Activated CD8-positive, alpha-beta T cell treated with anti-CD3 and anti-CD28 coated beads for 36 hours (primary cell): ENCODE results near the gene EXOG. TPM values are rescaled to one million over a fixed set of nuclear protein-coding genes. Genes with fewer than 3 reads are reported as not detected.

ENCODE experiments used
- ATAC-seq: fragments of 200-7000 bp; cut with Tn5 transposase; one replicate; pipeline ENCODE4 v1.10.0; 2021; ENCODE audit warnings: mild to moderate bottlenecking, moderate library complexity
- CTCF ChIA-PET: fragments of 350-600 bp; sonication (Branson Sonifier 250); formaldehyde crosslinking; loops from one replicate; lab custom pipeline; 2021; ENCODE audit warnings: antibody characterized with exemption; lab: Charles Lee
- POLR2A ChIA-PET: fragments of 350-600 bp; sonication (Branson Sonifier 250); formaldehyde crosslinking; loops from one replicate; lab custom pipeline; 2021; ENCODE audit warnings: antibody characterized with exemption; lab: Charles Lee
- DNase-seq: peaks from one replicate; pipeline ENCODE4 v3.0.0-alpha.2; 2020
- H3K27ac Mint-ChIP-seq: one replicate; pipeline ENCODE4 v1.8.0; 2021; ENCODE audit warnings: mild to moderate bottlenecking, mixed read lengths
- H3K27me3 Mint-ChIP-seq: one replicate; pipeline ENCODE4 v1.8.0; 2021; ENCODE audit warnings: mixed read lengths
- H3K36me3 Mint-ChIP-seq: one replicate; pipeline ENCODE4 v1.8.0; 2021; ENCODE audit warnings: low read depth, mixed read lengths
- H3K4me1 Mint-ChIP-seq: one replicate; pipeline ENCODE4 v1.8.0; 2021; ENCODE audit warnings: low read depth, mixed read lengths
- H3K4me3 Mint-ChIP-seq: one replicate; pipeline ENCODE4 v1.8.0; 2021; ENCODE audit warnings: mild to moderate bottlenecking, moderate library complexity, mixed read lengths
- H3K9me3 Mint-ChIP-seq: one replicate; pipeline ENCODE4 v1.8.0; 2021; ENCODE audit warnings: mixed read lengths
- intact Hi-C: fragments of 100-400 bp; cut with micrococcal nuclease; formaldehyde crosslinking; loops from one replicate; pipeline ENCODE4 v1.10.0; 2022
- total RNA-seq, 2 experiments: library from RNA; stranded (reverse); gene quantifications; one replicate each; pipeline ENCODE4 v1.2.3, GENCODE V29; 2021
- TF ChIP-seq, protein P1 (sequence below): fragments of 200-600 bp; IDR thresholded peaks from one replicate; pipeline ENCODE4 v1.8.0; 2022; ENCODE audit warnings: antibody characterized with exemption, mild to moderate bottlenecking

EXOG gene
- total RNA-seq, 2 experiments from 2014 or later: 16.8 to 17.7 TPM

DNA sequence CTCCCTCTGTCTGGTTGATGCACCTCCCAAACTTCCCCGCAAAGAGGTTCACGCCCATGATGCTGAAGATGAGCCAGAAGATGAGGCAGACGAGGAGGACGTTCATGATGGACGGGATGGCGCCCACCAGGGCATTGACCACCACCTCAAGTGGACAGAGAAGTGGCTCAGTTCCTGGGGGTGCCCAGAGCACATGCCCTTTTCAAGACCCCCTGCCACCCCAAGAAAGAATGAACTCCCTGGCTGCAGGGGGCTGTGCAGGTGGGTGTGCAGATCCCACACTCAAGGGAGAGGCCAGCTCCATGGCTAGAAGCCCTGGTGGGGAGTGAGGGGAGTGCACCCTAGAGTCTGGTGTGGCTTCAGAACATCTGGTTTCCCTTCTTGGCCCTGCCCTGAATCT lies 64.1 kb downstream of the EXOG start:
- CTCF ChIA-PET: interaction anchor here (1.7 kb wide), 1 partner anchor 87 kb away, joined by 4 read pairs; no protein-coding TSS in a partner anchor

DNA sequence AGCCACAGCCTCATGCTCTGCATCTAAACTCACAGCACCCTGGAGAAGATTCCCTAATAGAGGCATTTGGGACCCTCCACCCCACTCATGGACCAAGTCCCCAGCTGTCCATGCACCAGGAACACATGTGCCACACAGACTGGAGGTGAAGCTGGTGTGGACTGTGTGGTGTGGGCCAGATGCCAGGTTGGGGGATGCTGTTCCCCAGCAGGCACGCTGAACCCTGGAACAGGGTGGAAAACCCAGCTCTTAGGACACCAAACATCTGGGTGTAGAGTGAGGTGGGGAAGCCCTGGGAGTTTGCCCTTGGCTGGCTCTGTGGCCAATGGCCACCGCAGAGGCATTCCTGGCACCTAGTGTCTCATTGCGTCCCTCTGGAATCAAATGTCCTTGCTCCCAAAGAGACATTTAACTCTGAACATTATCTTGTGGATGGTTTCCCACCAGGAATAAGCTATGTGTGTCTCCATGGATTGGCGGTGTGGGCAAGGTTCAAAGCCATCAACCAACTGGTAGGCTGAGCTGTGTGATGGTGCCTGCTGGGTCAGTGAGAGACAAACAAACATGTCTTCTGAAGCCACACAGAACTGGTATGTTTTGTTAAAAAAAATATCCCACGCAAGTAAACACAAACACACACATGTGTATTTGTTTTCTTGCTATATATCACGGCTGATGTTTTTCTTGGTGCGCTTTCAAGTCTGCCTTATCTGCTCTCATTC lies 65.0 kb downstream of the EXOG start:
- intact Hi-C loops: no loop called here
- DNase-seq: no peak
- no peak overlapping the region for H3K4me3 Mint-ChIP-seq
- POLR2A ChIA-PET: interaction anchor here (1.0 kb wide), 1 partner anchor 13 kb away, joined by 3 read pairs; no protein-coding TSS in a partner anchor
- CTCF ChIA-PET: interaction anchor here (1.7 kb wide), 1 partner anchor 86 kb away, joined by 4 read pairs; no protein-coding TSS in a partner anchor
- TF ChIP-seq, protein P1, sequence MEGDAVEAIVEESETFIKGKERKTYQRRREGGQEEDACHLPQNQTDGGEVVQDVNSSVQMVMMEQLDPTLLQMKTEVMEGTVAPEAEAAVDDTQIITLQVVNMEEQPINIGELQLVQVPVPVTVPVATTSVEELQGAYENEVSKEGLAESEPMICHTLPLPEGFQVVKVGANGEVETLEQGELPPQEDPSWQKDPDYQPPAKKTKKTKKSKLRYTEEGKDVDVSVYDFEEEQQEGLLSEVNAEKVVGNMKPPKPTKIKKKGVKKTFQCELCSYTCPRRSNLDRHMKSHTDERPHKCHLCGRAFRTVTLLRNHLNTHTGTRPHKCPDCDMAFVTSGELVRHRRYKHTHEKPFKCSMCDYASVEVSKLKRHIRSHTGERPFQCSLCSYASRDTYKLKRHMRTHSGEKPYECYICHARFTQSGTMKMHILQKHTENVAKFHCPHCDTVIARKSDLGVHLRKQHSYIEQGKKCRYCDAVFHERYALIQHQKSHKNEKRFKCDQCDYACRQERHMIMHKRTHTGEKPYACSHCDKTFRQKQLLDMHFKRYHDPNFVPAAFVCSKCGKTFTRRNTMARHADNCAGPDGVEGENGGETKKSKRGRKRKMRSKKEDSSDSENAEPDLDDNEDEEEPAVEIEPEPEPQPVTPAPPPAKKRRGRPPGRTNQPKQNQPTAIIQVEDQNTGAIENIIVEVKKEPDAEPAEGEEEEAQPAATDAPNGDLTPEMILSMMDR: no peak
- no peak overlapping the region for H3K27ac Mint-ChIP-seq
- ATAC-seq: no peak
- H3K4me1 Mint-ChIP-seq: no peaks in the 10 kb centered on the region
- H3K27me3 Mint-ChIP-seq: peaks cover 2% of the 10 kb centered on the region
- no peaks in the 10 kb centered on the region for H3K9me3 Mint-ChIP-seq
- H3K36me3 Mint-ChIP-seq: no peaks in the 10 kb centered on the region

More for the DNA sequence above, 64.1 kb downstream of the EXOG start:
- DNase-seq: peak; percentile 4
- Mint-ChIP-seq H3K36me3 (no peaks in the 10 kb centered on the region), H3K4me1 (no peaks in the 10 kb centered on the region), H3K4me3 (no peak overlapping the region), H3K9me3 (no peaks in the 10 kb centered on the region), H3K27me3 (peaks cover 2% of the 10 kb centered on the region), H3K27ac (no peak overlapping the region)
- POLR2A ChIA-PET: interaction anchor here (1.0 kb wide), 1 partner anchor 12 kb away, joined by 3 read pairs; no protein-coding TSS in a partner anchor
- ATAC-seq: no peak
- TF ChIP-seq, protein P1: no peak
- intact Hi-C loops: no loop called here

DNA sequence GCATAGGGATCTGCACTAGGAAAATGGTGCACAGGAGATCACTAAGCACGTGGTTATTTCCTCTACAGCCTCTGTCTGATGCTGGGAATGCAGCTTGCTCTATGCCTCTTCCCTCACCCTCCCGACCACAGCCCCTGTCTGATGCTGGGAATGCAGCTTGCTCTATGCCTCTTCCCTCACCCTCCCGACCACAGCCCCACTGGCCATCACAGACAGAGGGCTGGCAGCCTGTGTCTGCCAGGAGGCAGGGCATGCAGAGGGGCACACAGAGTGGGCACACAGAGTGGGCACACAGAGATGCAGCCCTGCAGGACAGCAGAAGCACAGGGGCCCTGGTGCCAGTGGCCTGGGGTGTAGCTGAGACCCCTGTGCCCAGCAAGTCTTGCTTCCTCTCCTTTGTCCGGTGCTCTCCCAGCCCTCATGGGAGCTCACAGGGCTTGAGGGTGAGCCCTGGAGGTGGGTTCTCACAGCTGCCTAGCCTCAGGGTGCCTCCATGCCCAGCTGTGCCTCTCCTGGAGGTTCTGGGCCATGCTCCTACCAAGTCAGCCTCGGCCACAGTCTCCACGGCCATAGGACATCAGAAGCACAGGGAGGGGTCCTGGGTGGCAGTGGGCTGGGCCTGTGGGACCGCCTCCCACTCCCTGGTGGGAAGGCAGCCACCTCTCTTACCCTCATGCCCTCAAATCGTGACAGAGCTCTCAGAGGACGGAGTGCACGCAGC lies 65.8 kb downstream of the EXOG start:
- H3K36me3 Mint-ChIP-seq: no peaks in the 10 kb centered on the region
- no peaks in the 10 kb centered on the region for H3K4me1 Mint-ChIP-seq
- no peaks in the 10 kb centered on the region for H3K27me3 Mint-ChIP-seq
- intact Hi-C loops: no loop called here
- TF ChIP-seq, protein P1: no peak
- H3K9me3 Mint-ChIP-seq: no peaks in the 10 kb centered on the region
- DNase-seq (no peak), ATAC-seq (no peak)
- H3K27ac Mint-ChIP-seq: no peak overlapping the region
- CTCF ChIA-PET: no interaction called here
- H3K4me3 Mint-ChIP-seq: no peak overlapping the region
- POLR2A ChIA-PET: no interaction called here

DNA sequence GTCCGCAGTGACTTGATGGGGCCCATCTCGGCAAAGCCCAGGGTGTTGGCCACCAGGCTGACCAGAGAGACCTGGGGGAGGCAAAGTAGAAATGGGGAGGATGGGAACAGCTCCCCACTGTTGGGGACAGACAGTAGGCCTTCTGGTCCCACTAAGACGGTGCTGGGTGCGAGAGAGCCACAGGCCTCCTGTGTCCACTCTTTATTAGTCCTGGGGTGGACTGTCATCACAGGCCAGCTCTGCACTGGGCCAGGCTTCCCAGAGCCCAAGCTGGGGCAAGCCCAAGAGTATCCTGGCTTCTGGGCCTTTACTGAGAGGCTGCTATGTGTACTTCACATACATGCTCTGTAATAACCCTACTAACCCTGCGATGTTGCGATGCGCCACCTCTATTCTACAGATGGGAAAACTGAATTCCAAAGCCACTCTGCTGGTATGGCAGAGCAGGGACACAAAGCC lies 66.4 kb downstream of the EXOG start:
- H3K27me3 Mint-ChIP-seq: no peaks in the 10 kb centered on the region
- intact Hi-C loops: no loop called here
- no peak for ATAC-seq
- TF ChIP-seq, protein P1: no peak
- H3K36me3 Mint-ChIP-seq: no peaks in the 10 kb centered on the region
- no peak for DNase-seq
- no peak overlapping the region for H3K27ac Mint-ChIP-seq
- no peaks in the 10 kb centered on the region for H3K4me1 Mint-ChIP-seq
- no peaks in the 10 kb centered on the region for H3K9me3 Mint-ChIP-seq
- POLR2A ChIA-PET: no interaction called here
- no peak overlapping the region for H3K4me3 Mint-ChIP-seq
- CTCF ChIA-PET: no interaction called here
